GM19372 (cell line): ENCODE results near the gene RHD.
"Not testable (repeated sequence)": the region's sequence is repeated elsewhere in the genome, so short reads cannot be mapped to it uniquely, and the experiment has no call there.

Experiments used
- ATAC-seq: cut with Tn5 transposase; IDR thresholded peaks from one replicate; pipeline ENCODE4 v1.9.1; 2021; ENCODE audit warnings: mild to moderate bottlenecking, low read depth, moderate library complexity; ENCODE audit not compliant: unreplicated experiment

RHD gene

GRCh38 chr1:25272238-25272637 lies at the start of gene RHD:
RHD (plus strand) TSS chr1:25272509; CDS start chr1:25272548, 39 bp downstream.
- not testable (repeated sequence) for ATAC-seq

- ATAC-seq: no peak
Observed at GRCh38 chr1:25222606-25223005, 49.7 kb upstream of the RHD start.

- no peak for ATAC-seq
Observed at GRCh38 chr1:25223471-25223870, 48.8 kb upstream of the RHD start.

GRCh38 chr1:25232027-25232865 lies 40.1 kb upstream of the RHD start, which contains the start of gene SYF2:
SYF2 (minus strand) TSS chr1:25232502; CDS start chr1:25232467, 35 bp downstream.
- ATAC-seq: peak; percentile 67

GRCh38 chr1:25232866-25233784 lies 39.2 kb upstream of the RHD start:
- peak; percentile 61 for ATAC-seq

GRCh38 chr1:25235411-25235810 lies 36.9 kb upstream of the RHD start:
- ATAC-seq: not testable (repeated sequence)

- not testable (repeated sequence) for ATAC-seq
Observed at GRCh38 chr1:25236261-25236660, 36.0 kb upstream of the RHD start.

GRCh38 chr1:25238046-25238445 lies 34.3 kb upstream of the RHD start:
- ATAC-seq: no peak

GRCh38 chr1:25239681-25240541 lies 32.4 kb upstream of the RHD start:
- ATAC-seq: peak; percentile 78

GRCh38 chr1:25243907-25244306 lies 28.4 kb upstream of the RHD start:
- no peak for ATAC-seq

- no peak for ATAC-seq
Observed at GRCh38 chr1:25245393-25245792, 26.9 kb upstream of the RHD start.

GRCh38 chr1:25245809-25246599 lies 26.3 kb upstream of the RHD start:
- no peak for ATAC-seq

GRCh38 chr1:25246600-25247023 lies 25.7 kb upstream of the RHD start:
- ATAC-seq: peak; percentile 5

GRCh38 chr1:25247024-25247828 lies 25.1 kb upstream of the RHD start, which contains the start of gene RSRP1:
RSRP1 (minus strand) TSS chr1:25247454; CDS start chr1:25246963, 491 bp downstream.
- ATAC-seq: peak; percentile 79

GRCh38 chr1:25247829-25248754 lies 24.2 kb upstream of the RHD start:
- ATAC-seq: no peak

GRCh38 chr1:25253911-25254310 lies 18.4 kb upstream of the RHD start:
- ATAC-seq: no peak
